GM23338 (cell line): ENCODE data around the gene MTHFD1L. TPM values are rescaled to one million over a fixed set of nuclear protein-coding genes. Genes with fewer than 3 reads are reported as not detected.

ENCODE experiments used
- ATAC-seq: fragments of 200-7000 bp; cut with Tn5 transposase; 3 replicates; pipeline ENCODE4 v1.9.1; 2020
- DNase-seq: peaks from one replicate; pipeline ENCODE4 v3.0.0-alpha.2; 2015; ENCODE audit warnings: low spot score
- H2AFZ ChIP-seq: fragments of 200-600 bp; sonication (generic); 2 replicates; pipeline ENCODE4 v1.8.0; 2016; ENCODE audit warnings: antibody characterized with exemption, mild to moderate bottlenecking, moderate library complexity
- H3F3A ChIP-seq: fragments of 200-600 bp; sonication (generic); replicated peaks from 2 replicates; pipeline ENCODE4 v1.8.0; 2017; ENCODE audit warnings: antibody characterized with exemption, mixed run types, low read depth
- H3K27ac ChIP-seq: fragments of 200-600 bp; sonication (generic); 2 replicates; pipeline ENCODE4 v1.6.1; 2016; ENCODE audit warnings: low read depth
- H3K27me3 ChIP-seq: fragments of 200-600 bp; sonication (generic); 2 replicates; pipeline ENCODE4 v1.8.0; 2016; ENCODE audit warnings: mild to moderate bottlenecking, mixed run types, moderate library complexity; ENCODE audit not compliant: insufficient read depth
- H3K36me3 ChIP-seq: fragments of 200-600 bp; sonication (generic); 2 replicates; pipeline ENCODE4 v1.8.0; 2016; ENCODE audit warnings: mild to moderate bottlenecking; ENCODE audit not compliant: insufficient read depth
- H3K4me1 ChIP-seq: fragments of 200-600 bp; sonication (generic); 2 replicates; pipeline ENCODE4 v1.8.0; 2016; ENCODE audit warnings: mild to moderate bottlenecking, moderate library complexity; ENCODE audit not compliant: insufficient read depth
- H3K4me2 ChIP-seq: fragments of 200-600 bp; sonication (generic); 2 replicates; pipeline ENCODE4 v1.7.1; 2017; ENCODE audit warnings: mixed run types
- H3K4me3 ChIP-seq: fragments of 200-600 bp; sonication (generic); 2 replicates; pipeline ENCODE4 v1.6.1; 2016; ENCODE audit warnings: mixed run types
- H3K79me2 ChIP-seq: fragments of 200-600 bp; sonication (generic); replicated peaks from 2 replicates; pipeline ENCODE4 v1.8.0; 2017; ENCODE audit warnings: mild to moderate bottlenecking; ENCODE audit not compliant: insufficient read depth
- H3K9me2 ChIP-seq: fragments of 200-600 bp; sonication (generic); 2 replicates; pipeline ENCODE4 v1.8.0; 2017; ENCODE audit not compliant: insufficient read depth
- H4K20me1 ChIP-seq: fragments of 200-600 bp; sonication (generic); replicated peaks from 2 replicates; pipeline ENCODE4 v1.8.0; 2017; ENCODE audit warnings: mild to moderate bottlenecking; ENCODE audit not compliant: insufficient read depth
- H3K27ac Mint-ChIP-seq: 2 replicates; pipeline ENCODE4 v1.8.0; 2020; ENCODE audit warnings: inconsistent platforms, mild to moderate bottlenecking, moderate library complexity, mixed read lengths
- H3K27me3 Mint-ChIP-seq: 3 replicates; pipeline ENCODE4 v1.8.0; 2022; ENCODE audit warnings: low read depth, mild to moderate bottlenecking, moderate library complexity, mixed read lengths, inconsistent platforms; ENCODE audit not compliant: insufficient read depth, poor library complexity
- H3K36me3 Mint-ChIP-seq: 3 replicates; pipeline ENCODE4 v1.8.0; 2021; ENCODE audit warnings: low read depth, mild to moderate bottlenecking, inconsistent platforms, moderate library complexity, mixed read lengths
- H3K4me1 Mint-ChIP-seq: 3 replicates; pipeline ENCODE4 v1.8.0; 2020; ENCODE audit warnings: mild to moderate bottlenecking, inconsistent platforms, mixed read lengths
- H3K4me3 Mint-ChIP-seq: 3 replicates; pipeline ENCODE4 v1.8.0; 2021; ENCODE audit warnings: moderate library complexity, mild to moderate bottlenecking, inconsistent platforms, mixed read lengths
- H3K9me3 Mint-ChIP-seq: 3 replicates; pipeline ENCODE4 v1.8.0; 2020; ENCODE audit warnings: moderate library complexity, mild to moderate bottlenecking, inconsistent platforms, mixed read lengths
- CREB1 ChIP-seq: fragments of 250-450 bp; sonication (Bioruptor Pico); IDR thresholded peaks from 2 replicates; pipeline ENCODE4 v1.5.0; 2020; ENCODE audit warnings: low read depth, mild to moderate bottlenecking, moderate library complexity
- CTCF ChIP-seq, 2 experiments: fragments of 200-600 bp in 1 of 2; sonication (generic) in 1 of 2; conservative IDR thresholded peaks; 2 replicates each; pipeline versions ENCODE4 v1.5.1 to v1.6.1; 2016 to 2017; ENCODE audit warnings: antibody characterized with exemption in 2 of 2, low read depth in 2 of 2, mild to moderate bottlenecking in 2 of 2, moderate library complexity in 1 of 2
- ETS1 ChIP-seq: IDR thresholded peaks from 2 replicates; pipeline ENCODE4 v1.6.1; 2016; ENCODE audit warnings: antibody characterized with exemption
- EZH2 ChIP-seq: fragments of 200-600 bp; sonication (generic); IDR thresholded peaks from one replicate; pipeline ENCODE4 v1.8.0; 2017; ENCODE audit warnings: antibody characterized with exemption, mild to moderate bottlenecking, low read depth; ENCODE audit not compliant: unreplicated experiment
- EZH2phosphoT487 ChIP-seq: fragments of 200-600 bp; sonication (generic); IDR thresholded peaks from one replicate; pipeline ENCODE4 v1.8.1; 2018; ENCODE audit warnings: antibody characterized with exemption; ENCODE audit not compliant: unreplicated experiment
- NANOG ChIP-seq: IDR thresholded peaks from 2 replicates; pipeline ENCODE4 v1.6.1; 2016; ENCODE audit warnings: antibody characterized with exemption, borderline replicate concordance
- POLR2AphosphoS5 ChIP-seq: IDR thresholded peaks from 2 replicates; pipeline ENCODE4 v1.6.1; 2016; ENCODE audit warnings: antibody characterized with exemption, low read depth
- ZNF462 ChIP-seq: fragments of 250-450 bp; sonication (Bioruptor Pico); IDR thresholded peaks from 2 replicates; pipeline ENCODE4 v1.5.0; 2020; ENCODE audit warnings: mild to moderate bottlenecking, moderate library complexity
- polyA plus RNA-seq: library from polyadenylated mRNA; unstranded; fragments of >200 nt; fragmentation: Nextera tagmentation; extraction: Ambion mirVana; gene quantifications from 2 replicates; pipeline ENCODE4 v1.2.1, GENCODE V29; 2016
- total RNA-seq: library from RNA; depleted of rRNA; stranded (reverse); fragments of >200 nt; shearing (Covaris generic); gene quantifications from 2 replicates; pipeline ENCODE4 v1.2.3, GENCODE V29; 2014

Gene MTHFD1L
- total and polyA plus RNA-seq, 2 experiments from 2014 or later = 53.2 to 66.8 TPM

DNA sequence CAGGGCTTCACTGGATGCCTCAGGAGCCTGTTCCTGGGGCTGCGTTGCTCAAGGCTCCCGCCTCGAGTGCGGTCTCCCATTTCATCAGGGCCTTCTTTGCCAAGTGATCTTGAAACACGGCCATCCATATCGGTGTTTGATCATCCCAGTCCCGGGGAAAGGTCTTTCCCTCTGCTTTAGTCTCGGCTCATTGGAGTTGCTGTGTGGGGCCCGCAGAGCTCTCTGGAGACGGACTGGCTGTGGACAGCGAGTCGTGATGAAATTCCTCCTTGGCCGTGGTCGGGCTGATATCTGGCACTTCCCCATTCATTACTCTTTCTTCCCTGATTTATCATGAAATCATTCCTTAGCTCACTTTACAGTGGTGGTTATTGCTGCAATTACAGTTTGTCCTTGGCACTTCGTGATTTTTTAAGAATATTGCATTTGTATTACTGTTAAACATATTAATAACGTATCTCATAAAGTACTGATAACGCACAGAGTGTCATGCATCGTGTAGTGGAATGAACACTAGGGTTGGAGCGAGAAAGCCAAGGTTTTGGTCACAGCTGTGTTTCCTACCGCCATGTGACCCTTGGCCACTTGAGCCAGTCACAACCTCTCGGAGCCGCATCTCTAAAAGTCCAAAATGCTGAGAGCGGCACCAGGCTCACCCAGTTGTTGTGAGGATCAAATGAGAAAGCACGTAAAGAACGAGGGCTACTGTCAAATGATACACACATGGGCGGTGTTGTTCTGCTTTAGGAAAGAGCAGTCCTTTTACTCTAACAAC, 71.8 kb downstream of the MTHFD1L start:
- no peak for ATAC-seq

More for the DNA sequence above, 71.8 kb downstream of the MTHFD1L start:
- Histone ChIP-seq H3K36me3 (peaks cover 27% of the 10 kb centered on the region), H3K4me1 (no peaks in the 10 kb centered on the region), H3K9me2 (no peaks in the 10 kb centered on the region), H3K4me2 (no peak overlapping the region), H3F3A (no peaks in the 10 kb centered on the region), H2AFZ (no peak overlapping the region), H3K4me3 (no peak overlapping the region), H3K27ac (no peak overlapping the region), H3K27me3 (no peaks in the 10 kb centered on the region), H3K79me2 (no peaks in the 10 kb centered on the region), H4K20me1 (no peaks in the 10 kb centered on the region; the same call in none of the 2 replicates)
- H3K27me3 Mint-ChIP-seq = peaks cover 6% of the 10 kb centered on the region
- H3K4me3 Mint-ChIP-seq = no peak overlapping the region
- TF ChIP-seq EZH2 = no peak
- no peak for TF ChIP-seq NANOG
- TF ChIP-seq ETS1 = no peak
- no peak for TF ChIP-seq CTCF (conservative IDR thresholded peaks at IDR 0.05; ENCODE audit: low read depth in 2 of 2)
- TF ChIP-seq EZH2phosphoT487 = no peak
- TF ChIP-seq POLR2AphosphoS5 = no peak
- TF ChIP-seq CREB1 = no peak
- no peak for TF ChIP-seq ZNF462 (CRISPR knock-in tag)
- no peak for DNase-seq
- no peaks in the 10 kb centered on the region for H3K4me1 Mint-ChIP-seq
- no peak overlapping the region for H3K27ac Mint-ChIP-seq
- peaks cover 56% of the 10 kb centered on the region for H3K36me3 Mint-ChIP-seq
- no peaks in the 10 kb centered on the region for H3K9me3 Mint-ChIP-seq
